HUDEP-2 (cell line): Measurements from ENCODE around the gene LTC4S.

Experiments used
- DNase-seq, 76 experiments: peaks; one replicate each; lab custom pipeline; 2025; ENCODE audit not compliant: unreplicated experiment in 76 of 76; lab: John Stamatoyannopoulos, UW

Gene LTC4S

DNA sequence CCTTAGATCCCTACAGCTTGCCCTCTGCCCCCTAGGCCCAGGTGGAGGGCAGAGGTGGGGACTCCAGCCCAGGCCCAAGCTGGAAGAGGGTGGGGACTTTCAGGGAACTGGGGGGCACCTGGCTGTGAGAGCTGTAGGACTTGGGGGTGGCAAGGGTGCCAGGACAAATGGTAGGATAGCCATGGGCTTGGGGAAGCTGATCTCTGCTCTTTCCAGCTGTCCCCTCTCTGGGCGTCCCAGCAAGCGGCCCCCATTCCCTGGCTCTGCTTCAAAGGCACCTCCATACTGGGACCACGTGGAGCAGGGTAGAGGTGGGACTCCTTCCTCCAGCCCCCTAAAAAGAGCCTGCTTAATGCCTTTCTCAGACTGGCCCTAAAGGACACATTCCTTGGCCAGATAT is 385 bp downstream of the LTC4S start:
- DNase-seq = no peak

DNA sequence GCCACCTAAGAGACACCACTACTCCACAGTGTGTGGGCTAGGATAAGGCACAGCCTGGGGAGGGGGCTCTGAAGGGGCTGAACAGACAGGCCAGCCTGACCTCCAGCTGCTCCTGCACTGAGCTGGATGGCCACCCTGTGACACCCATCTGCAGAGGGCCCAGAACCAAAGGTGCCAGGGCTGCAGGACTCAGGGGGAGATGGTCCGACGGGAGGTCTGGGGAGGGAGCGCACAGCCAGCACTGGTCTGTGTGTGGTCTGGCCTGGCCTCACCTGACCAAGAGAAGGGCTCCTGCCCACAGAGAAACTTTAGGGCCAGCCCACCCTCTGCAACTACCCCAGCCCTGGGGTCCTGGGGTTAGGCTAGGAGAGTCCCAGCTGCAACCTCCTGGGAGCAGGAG is 789 bp downstream of the LTC4S start:
- no peak for DNase-seq

DNA sequence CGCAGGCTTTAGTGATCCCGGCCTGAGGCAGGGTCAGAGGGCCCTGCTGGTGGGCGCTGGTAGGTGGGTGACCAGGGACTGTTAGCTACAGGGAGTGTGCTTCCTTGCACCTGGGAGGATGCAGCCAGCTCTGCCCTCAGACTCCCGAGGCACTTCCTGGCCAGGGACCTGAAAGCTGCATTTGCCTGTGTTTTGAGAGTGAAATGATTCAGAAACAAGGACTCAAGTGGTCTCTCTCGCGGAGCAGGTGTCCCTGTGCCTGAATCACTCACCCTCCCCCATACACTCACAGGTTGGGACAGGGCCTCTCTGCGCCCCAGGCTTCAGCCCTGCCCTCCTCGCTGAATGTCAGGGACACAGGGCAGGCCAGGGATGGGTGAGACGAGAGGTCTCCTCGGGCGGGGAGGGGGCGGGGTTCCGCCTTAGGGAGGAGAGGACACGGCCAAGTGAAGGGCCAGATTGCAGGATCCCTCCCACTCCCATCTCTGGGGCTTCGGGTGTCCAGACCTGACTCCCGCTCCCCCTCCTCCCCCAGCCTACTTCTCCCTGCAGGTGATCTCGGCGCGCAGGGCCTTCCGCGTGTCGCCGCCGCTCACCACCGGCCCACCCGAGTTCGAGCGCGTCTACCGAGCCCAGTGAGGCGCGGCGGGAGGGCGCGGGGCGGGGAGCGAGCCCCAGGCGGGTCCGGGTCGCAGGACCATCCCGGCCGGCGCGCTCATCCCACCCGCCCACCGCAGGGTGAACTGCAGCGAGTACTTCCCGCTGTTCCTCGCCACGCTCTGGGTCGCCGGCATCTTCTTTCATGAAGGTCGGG is 1.5 kb downstream of the LTC4S start:
- no peak for DNase-seq

DNA sequence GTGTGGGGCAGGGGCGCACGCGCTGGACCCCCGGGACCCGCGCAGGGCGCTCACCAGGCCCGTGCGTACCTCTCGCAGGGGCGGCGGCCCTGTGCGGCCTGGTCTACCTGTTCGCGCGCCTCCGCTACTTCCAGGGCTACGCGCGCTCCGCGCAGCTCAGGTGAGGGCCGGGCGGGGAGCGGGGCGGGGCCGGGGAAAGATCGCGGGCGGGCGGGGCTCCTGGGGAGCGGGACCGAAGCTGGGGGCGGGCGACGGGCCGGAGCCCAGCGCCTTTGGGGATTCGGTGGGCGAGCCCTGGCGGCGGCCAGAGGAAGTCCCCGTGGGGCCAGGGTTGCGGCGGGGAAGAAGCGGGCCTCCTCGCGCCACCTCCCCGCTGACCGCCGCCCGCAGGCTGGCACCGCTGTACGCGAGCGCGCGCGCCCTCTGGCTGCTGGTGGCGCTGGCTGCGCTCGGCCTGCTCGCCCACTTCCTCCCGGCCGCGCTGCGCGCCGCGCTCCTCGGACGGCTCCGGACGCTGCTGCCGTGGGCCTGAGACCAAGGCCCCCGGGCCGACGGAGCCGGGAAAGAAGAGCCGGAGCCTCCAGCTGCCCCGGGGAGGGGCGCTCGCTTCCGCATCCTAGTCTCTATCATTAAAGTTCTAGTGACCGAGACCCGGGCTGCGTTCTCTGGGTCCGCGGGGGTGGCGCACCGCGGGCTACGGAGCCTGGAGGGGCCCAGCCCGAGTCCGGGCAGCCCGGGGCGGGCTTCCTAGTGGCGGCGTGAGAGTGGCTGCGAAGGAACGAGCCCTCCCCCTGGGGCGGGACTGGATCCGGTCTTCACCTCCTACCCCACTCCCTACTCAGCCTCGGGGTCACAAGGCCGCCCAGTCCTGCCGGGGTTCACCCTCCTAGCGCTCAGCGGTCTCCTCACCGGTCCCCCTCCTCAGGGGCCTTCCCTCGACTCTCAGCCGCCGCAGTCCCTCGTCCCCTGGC is 2.4 kb downstream of the LTC4S start:
- peak in 61 of 76 experiments; percentile 14 to 77 (median 56) for DNase-seq

DNA sequence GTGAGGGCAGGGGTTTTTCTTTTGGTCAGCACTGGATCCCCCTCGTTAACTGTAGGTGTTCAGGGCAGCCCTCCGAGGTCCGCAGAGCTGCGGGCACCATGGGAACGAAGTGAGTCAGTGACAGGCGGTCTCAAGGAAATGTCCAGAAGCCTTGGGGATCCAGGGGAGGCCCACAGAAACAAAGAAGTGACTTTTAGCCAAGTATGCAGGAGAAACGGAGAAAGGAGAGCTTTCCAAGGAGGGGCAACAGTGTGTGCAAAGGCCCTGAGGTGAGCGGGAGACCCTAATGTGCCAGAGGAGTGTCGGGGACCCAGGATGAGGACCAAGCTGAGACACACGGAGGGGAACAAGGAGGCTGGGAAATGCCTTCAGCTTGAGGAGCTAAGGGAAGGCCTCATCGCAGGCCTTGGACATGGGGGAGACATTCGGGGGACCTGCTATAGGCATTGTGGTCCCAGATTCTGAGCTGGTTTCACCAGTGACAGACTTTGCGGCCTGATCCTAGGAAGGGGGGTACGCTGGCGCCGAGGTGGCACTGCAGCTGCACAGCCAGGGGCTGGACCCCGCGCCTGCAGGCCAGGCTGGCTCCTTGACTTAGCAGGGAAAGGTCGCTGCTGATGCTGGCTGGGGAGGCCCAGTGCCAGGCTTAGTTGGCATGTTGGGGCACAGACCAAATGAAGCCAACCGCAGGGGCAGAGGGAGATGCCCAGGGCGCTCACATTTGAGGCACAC is 3.3 kb downstream of the LTC4S start:
- no peak for DNase-seq

DNA sequence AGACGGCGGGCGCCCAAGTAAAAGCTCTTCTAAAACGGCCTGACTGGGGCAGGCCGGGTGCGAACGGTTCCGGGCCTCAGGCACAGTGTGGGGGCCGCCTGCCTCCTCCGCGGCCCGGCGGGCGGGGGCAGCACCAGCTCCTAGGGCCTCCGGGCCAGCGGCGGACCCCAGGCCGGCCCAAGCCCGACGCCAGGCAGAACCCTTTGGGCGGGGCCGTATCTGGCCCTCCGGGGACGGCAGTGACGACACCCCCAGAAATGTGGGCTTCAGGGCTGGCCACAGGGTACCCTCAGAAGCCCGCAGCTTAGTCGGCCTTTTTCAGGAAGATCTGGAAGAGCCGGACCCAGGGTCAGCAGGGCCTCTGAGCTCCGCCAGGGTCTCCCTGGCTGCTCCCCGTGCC is 4.0 kb downstream of the LTC4S start:
- no peak for DNase-seq

DNA sequence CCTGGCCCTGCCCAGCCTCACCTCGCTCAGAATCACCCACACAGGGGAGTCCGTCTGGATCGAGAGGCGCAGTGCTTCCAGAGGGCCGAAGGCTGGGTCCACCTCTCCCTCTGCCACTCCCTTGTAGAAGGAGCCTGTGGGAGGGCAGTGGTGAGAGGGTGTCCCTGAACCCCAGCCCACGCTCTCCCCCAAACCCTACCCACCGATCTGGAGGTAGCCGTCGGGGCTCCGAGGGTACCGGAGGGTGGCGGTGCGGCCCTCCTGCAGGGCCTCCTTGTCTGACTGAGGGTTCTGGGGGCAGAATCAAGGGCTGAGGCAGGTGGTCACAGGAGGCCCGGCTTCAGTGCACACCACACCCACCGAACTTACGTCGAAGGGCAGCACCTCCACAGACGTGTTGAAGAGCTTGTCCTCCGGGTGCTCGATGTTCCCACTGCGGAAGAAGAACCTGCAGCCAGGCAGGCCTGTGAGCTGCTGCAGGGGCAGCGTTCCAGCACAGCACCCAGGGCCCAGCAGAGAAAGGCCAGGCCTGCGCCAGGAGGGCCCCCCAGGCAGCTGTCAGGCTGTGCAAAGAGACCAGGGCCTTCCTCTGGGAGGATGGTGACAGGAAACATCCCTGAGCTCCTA is 4.5 kb downstream of the LTC4S start:
- no peak for DNase-seq

DNA sequence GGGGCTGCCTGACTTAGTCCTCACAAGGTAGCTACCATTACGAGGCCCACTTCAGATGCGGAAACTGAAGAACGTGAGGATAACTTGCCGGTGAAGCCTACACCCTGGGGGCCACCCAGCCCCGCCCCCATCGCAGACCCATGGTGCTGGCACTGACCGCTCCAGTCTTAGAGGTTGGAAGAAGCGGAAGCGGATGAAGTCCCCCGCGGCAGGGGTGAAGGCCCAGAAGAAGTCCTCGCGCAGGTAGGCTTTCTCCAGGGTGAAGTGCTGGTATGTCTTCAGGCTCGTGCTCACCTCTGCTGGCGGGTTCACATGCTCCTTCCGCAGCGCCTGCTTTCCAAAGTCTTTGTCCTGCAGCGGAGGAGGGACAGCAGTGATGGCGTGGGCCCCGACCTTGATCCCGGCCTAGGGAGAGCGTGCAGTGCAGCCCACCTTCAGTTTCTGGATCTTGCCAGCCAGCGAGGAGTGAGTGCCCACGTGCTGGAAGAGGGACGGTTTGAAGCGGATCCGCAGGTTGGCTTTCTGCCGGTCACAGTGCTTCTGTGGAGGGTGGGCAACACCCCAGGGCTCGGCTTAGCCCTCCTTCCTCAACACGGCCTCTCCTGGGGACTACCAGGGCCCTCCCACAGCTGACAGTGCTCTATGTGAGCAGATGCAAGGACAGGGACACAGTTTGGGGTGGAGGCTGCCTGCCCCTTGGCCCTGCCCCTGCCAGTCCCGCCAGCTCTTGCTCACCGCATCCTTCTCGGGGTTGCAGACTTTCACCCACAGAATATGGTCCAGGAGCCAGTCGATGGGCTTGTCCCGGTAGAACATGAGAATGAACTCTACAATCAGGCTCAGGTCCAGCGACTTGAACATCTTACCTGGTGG is 5.2 kb downstream of the LTC4S start:
- no peak for DNase-seq

DNA sequence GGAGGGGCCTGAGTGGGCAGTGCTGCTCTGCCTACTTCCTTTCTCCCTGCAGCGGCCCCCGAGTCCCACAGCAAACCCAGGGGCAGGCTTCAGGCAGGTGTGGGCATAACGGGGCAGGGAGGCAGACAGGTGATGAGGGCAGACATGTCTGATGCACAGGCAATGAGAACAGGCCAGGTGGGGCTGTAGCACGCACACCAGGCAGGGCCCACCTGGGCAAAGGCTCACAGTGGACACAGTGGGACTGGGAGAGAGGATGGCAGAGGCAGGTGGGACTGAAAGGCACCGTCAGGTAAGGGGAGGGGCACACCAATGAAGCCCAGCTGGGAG is 5.8 kb downstream of the LTC4S start:
- no peak for DNase-seq

DNA sequence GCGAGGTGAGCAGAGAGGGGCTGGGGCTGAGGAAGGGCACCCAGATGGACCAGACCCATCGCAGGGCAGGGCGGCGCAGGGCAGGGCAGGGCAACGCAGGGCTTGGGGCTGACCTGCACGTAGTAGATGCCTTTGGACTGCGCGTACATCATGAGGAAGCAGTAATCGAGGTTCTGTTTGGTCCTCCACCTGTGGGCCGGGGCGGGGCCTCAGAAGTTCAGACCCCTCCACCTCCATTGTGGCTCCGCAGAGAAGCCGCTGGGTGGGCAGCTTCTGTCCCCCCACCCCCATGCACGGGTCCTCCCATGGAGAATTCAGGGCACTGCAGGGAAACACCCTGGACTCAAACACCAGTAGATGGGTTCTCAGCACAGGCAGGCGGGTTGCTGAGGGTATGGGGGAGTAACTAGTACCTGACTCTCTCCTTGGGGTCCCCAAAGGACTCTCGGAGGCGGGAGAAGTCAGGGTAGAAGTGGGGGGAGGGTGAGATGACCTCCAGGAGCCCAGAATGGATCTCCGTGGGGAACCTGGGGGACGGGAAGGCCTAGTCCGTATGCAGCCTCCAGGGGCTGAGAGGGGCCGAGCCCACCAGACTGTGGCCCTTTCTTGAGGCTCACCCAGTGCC is 6.4 kb downstream of the LTC4S start:
- no peak for DNase-seq

DNA sequence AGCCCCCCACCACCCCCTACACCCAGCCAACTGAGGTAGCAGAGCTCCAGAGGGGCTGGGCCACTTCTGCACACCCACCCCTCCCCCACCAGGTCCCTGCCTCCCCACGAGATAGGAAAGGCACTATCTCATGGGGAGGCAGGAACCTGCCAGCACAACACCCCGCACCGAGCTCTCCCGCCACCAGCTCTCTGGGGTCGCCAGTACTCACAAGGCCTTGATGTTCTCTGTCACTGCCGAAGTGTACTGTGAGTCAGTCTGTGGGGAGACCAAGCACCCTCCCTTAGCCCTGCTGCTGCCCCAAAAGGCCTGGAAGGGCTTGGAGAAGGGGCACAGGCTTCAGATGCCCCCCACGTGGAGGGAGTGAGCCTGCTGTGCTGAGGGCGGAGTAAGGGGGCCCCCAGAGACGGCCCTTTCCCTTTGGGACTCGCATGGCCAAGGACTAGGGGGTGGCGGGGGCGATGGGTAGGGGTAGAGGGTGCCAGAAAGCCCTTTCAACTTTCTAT is 7.0 kb downstream of the LTC4S start:
- peak in 3 of 76 experiments; percentile 11 to 20 (median 17) for DNase-seq

DNA sequence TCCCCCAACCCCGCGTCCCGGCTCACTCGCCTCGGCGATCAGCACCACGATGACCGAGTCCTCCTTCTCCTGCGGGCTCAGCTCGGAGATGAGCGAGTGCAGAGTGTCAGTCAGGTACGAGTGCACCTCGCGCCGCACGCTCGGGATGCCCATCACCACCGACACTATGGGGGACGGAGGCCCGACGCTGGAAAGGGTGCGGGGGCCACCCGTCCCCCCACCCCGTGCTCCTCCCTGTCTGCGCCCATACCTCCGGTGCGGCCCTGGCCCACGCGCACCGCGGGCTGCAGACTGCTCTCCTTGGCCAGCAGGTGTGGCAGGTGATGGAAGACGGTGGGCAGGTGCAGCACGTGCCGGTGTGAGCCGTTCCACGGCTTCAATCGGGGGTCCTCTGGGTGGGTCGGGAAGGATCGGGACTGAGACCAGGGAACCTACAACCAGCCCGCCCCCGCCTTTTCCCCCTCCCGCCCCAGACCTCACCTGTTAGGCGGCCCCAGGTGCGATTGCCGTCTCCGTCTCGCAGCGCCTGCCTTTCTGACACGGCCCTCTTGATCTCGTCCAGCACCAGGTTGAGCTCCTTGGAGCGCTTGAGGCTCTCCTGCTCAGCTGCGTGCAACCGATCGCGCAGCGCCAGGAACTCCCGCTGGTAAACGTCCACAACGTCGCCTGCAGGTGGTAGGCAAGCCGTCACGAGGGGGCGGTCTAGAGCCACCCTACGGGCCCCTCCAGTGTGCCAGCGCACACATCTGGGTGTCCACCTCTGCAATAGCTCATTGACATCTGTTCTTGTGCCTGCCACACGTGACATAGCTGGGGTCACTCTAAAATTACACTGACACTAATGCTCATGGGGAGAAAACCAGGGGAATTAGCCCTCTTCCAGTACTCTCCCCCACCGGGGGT is 7.8 kb downstream of the LTC4S start:
- peak in 48 of 76 experiments; percentile 11 to 73 (median 48) for DNase-seq

DNA sequence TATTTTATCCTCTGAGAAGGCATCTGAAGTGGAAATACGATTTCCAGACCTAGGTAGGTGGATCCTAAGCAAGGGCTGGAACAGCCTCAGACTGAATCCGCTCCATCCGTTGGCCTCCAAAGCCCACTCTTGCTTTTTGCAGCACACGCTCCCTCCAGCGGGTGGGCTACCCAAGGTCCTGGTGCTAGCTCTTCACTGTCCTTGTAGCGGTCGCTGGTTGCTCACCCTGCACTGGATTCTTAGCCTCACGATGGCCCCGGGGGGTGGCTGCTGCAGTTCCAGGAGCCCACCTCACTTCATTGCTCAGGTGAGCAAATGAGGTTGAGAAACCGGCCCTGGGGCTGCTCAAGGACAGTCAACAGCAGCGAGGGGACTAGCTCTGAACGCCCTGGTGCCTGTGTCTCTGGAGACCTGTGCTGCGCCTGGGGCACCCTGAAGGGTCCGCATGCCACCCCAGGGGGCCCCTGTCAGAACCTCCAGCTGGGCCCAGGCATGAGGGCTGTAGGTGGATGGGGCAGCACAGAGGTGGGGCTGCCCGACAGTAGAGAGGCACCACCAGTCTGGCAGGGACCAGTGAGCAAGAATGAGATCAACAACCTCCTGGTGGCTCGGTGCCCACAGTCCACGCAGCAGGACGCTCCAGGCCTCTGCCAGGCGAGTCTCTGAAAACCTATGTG is 8.6 kb downstream of the LTC4S start:
- DNase-seq = peak in 7 of 76 experiments; percentile 10 to 60 (median 25)

DNA sequence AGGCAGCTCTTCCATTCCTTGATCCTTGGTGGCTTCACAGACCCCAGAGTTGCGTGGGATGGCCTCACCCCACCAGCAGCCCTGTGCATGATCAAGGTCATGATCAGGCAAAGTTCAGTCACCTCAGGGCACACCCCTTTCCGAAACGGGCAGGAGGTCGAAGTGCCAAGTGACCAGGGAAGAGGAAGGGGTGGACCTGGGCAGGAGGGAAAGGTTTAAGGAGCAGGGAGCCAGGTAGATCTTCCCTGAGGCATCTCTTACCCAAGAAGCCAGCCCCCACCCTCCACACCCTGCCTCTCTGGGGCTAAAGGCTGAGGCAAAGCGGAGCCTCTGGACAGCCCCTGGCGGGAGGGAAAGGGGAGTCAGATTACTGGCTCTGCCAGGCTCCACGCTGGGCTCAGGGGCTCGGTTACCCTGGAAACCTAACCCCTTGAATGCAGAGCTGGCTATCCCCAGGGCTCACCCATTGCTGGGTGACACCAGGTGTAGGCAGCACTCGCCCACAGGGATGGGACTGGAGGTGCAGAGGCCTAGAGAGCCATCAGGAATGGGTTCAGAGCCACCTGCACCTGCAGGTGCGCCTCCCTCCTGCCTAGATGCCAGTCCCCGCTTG is 9.3 kb downstream of the LTC4S start:
- peak in 3 of 76 experiments; percentile 24 to 60 (median 51) for DNase-seq

DNA sequence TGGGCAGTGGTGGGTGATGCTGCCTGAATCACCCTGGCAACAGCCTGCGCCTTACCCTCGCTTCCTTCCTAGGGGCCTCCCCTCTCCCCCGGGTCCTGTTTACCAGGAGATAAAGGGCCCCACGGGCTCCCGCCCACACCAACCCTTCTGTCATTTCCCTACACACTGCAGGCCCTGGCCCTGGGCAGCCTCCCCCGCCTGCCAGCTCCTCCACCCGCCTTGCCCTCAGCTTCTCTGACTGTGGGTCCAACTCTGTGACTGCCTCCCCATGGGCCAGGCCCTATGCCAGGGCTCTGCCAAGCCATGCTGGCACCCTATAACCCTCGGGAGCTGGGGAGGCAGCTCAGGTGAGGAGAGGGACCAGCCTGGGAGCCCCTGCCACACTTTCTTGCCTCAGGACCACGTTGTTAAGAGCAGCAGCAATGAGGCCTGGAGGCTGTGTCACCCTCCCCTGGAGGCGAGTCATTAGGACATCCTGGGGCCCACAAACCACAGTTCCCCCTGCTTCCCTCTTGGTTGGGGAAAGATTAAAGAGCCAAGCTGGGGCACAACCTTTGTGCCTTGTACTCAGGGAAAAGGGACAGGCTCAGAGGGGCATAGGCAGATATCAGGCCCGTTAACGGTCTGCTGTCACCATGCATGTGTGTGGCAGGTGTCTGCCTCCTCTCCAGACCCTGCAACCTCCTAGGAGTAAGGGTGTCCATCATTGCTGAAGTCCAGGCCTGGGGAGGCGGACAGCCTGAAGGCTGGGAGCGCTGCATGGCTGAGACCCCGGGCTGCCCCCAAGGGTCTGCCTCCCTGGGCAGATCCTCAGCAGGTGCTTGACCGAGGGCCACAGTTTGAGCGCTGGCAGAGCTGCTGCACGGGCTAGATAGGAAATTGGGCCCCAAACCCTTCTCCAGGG is 10.1 kb downstream of the LTC4S start:
- DNase-seq = peak in 74 of 76 experiments; percentile 12 to 92 (median 81)

DNA sequence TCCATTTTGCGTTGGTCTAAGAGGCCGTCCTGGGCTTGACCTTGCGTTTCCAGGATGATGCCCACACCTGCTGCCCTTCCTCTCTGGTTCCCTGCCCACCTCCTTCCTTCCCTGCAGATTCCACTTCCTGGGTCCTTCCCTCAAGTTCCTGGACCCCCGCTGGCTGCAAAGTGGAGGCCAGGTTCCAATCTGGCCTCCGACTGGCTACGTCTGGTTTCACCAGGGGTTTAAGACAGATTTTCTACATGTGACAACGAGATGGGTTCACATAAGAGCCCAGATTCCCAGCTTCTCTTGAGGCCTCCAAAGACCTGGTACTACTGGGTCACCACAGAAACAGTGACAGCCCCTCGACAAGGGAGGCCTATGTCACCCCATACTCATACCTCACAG is 10.8 kb downstream of the LTC4S start:
- no peak for DNase-seq
